Measurements from ENCODE around the gene PLA2G12A. TPM values are rescaled to one million over a fixed set of nuclear protein-coding genes. Genes with fewer than 3 reads are reported as not detected.

The PLA2G12A gene
- total and polyA plus RNA-seq, 9 of the 15 experiments (the other 6 are each of a cell fraction or from before 2014, with no cell fraction given), result 24.2 to 226 (median 80.5) TPM

DNA sequence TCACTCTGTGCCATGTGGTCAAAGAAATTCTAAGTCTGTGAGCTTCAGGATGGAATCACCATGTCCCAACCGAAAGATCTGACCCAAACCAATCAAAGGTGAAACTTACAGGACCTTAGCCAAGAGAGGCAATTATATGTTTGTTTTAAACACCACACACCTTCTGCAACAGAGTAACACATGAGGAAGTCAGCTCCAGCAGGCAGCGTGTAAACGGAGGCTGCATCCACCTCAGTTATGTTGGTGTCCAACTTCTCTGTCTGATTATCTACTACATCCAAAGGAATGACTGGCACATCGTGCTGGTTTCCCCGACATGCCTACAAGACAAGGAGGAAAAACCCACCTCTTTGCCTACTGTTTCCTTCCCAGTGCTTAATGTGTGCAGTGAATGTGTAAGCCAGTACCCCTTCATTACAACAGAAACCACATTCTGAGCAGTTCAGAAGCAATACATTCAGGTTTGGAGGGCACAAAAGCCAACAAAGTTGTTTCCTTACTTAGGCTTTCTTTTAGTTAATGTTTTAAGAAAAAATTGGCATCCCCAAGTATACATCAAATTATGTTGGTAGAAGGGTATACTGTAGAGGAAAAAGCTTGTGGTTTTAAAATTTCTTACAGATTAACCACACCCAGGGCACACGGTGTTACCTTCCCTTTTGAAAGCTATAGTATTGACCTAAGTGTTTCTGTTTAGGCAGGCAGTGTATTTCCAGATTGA lies 39.0 kb downstream of the PLA2G12A start:
- Histone ChIP-seq H3K9me1 (ENCODE audit: control insufficient read depth, insufficient read depth, low read length) (peaks cover 3% of the 10 kb centered on the region), H3K36me3 (ENCODE audit: control insufficient read depth, insufficient read depth, low read length) (peaks cover 43% of the 10 kb centered on the region; the same call in 2 of the 3 replicates), H3K9me3 (replicated peaks; ENCODE audit: control insufficient read depth, insufficient read depth, low read depth, low read length) (no peaks in the 10 kb centered on the region), H3K79me2 (ENCODE audit: control insufficient read depth, insufficient read depth, low read length) (no peaks in the 10 kb centered on the region), H3K4me2 (ENCODE audit: insufficient read depth, low read length) (no peak overlapping the region), H4K20me1 (replicated peaks; ENCODE audit: control insufficient read depth, insufficient read depth, low read length) (no peaks in the 10 kb centered on the region), H3K4me1 (replicated peaks in 1 of 2; ENCODE audit: control insufficient read depth in 2 of 2, insufficient read depth in 2 of 2, low read length in 2 of 2) (no peaks in the 10 kb centered on the region), H3K27me3 (ENCODE audit: control insufficient read depth in 2 of 2, insufficient read depth in 2 of 2, low read length in 2 of 2) (no peaks in the 10 kb centered on the region), H2AFZ (ENCODE audit: low read depth, low read length) (no peak overlapping the region), H3K9ac (ENCODE audit: insufficient read depth in 1 of 2, low read depth in 2 of 2, low read length in 2 of 2) (no peak overlapping the region), H3K27ac (ENCODE audit: extremely low read depth, low read depth, low read length) (no peak overlapping the region), H3K4me3 (no peak overlapping the region)
- intact Hi-C loops (cut with micrococcal nuclease), result no loop called here
- ChIA-PET CTCF (ENCODE audit: low intra/inter-chr PET ratio) (no interaction called here), POLR2A (interaction anchor here (0.7 to 1.6 kb wide), 3 partner anchors 12 to 61 kb away, joined by 3 to 6 read pairs (median 4); partner anchors contain the start of gene CASP6)
- ATAC-seq (no peak), DNase-seq (ENCODE audit: extremely low read depth in 1 of 4, low spot score in 3 of 4) (no peak), FAIRE-seq (no peak)
- in situ Hi-C loops (cut with MboI), result no loop called here
- BruUV-seq (replicated peaks), result no TSS peak
- 75% methylated on average over 6 of the region's 6 CpGs for WGBS (ENCODE audit: insufficient coverage, low coverage, missing lambda C conversion rate)
- TF ChIP-seq RB1 (IDR thresholded peaks at IDR 0.05; ENCODE audit: low read depth), result no peak
- TF ChIP-seq FOXA3 (CRISPR knock-in tag; conservative IDR thresholded peaks at IDR 0.05 in 1 of 2, IDR thresholded peaks at IDR 0.05 in 1 of 2), result no peak
- TF ChIP-seq NR2C1 (IDR thresholded peaks at IDR 0.05), result no peak
- TF ChIP-seq NR2C1 (tag; IDR thresholded peaks at IDR 0.05), result no peak
- TF ChIP-seq, protein P1, sequence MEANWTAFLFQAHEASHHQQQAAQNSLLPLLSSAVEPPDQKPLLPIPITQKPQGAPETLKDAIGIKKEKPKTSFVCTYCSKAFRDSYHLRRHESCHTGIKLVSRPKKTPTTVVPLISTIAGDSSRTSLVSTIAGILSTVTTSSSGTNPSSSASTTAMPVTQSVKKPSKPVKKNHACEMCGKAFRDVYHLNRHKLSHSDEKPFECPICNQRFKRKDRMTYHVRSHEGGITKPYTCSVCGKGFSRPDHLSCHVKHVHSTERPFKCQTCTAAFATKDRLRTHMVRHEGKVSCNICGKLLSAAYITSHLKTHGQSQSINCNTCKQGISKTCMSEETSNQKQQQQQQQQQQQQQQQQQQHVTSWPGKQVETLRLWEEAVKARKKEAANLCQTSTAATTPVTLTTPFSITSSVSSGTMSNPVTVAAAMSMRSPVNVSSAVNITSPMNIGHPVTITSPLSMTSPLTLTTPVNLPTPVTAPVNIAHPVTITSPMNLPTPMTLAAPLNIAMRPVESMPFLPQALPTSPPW (CRISPR knock-in tag; IDR thresholded peaks at IDR 0.05), result no peak
- TF ChIP-seq, protein P2, sequence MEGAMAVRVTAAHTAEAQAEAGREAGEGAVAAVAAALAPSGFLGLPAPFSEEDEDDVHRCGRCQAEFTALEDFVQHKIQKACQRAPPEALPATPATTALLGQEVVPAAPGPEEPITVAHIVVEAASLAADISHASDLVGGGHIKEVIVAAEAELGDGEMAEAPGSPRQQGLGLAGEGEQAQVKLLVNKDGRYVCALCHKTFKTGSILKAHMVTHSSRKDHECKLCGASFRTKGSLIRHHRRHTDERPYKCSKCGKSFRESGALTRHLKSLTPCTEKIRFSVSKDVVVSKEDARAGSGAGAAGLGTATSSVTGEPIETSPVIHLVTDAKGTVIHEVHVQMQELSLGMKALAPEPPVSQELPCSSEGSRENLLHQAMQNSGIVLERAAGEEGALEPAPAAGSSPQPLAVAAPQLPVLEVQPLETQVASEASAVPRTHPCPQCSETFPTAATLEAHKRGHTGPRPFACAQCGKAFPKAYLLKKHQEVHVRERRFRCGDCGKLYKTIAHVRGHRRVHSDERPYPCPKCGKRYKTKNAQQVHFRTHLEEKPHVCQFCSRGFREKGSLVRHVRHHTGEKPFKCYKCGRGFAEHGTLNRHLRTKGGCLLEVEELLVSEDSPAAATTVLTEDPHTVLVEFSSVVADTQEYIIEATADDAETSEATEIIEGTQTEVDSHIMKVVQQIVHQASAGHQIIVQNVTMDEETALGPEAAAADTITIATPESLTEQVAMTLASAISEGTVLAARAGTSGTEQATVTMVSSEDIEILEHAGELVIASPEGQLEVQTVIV (CRISPR knock-in tag; IDR thresholded peaks at IDR 0.05; ENCODE audit: borderline replicate concordance), result no peak
- no peak for TF ChIP-seq LARP7 (IDR thresholded peaks at IDR 0.05)
- TF ChIP-seq, protein P3, sequence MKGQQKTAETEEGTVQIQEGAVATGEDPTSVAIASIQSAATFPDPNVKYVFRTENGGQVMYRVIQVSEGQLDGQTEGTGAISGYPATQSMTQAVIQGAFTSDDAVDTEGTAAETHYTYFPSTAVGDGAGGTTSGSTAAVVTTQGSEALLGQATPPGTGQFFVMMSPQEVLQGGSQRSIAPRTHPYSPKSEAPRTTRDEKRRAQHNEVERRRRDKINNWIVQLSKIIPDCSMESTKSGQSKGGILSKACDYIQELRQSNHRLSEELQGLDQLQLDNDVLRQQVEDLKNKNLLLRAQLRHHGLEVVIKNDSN (CRISPR knock-in tag; IDR thresholded peaks at IDR 0.05), result no peak
- no peak for TF ChIP-seq TARDBP (IDR thresholded peaks at IDR 0.05)
- TF ChIP-seq, protein P4, sequence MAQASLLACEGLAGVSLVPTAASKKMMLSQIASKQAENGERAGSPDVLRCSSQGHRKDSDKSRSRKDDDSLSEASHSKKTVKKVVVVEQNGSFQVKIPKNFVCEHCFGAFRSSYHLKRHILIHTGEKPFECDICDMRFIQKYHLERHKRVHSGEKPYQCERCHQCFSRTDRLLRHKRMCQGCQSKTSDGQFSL (CRISPR knock-in tag; IDR thresholded peaks at IDR 0.05), result no peak
- TF ChIP-seq, protein P4 (tag; IDR thresholded peaks at IDR 0.05), result no peak
- no peak for TF ChIP-seq ETV6 (IDR thresholded peaks at IDR 0.05; ENCODE audit: borderline replicate concordance in 1 of 2, low read depth in 2 of 2, low read length in 1 of 2)
- no peak for TF ChIP-seq ETV6 (CRISPR knock-in tag; IDR thresholded peaks at IDR 0.05; ENCODE audit: borderline replicate concordance)
- no peak for TF ChIP-seq NFIC (IDR thresholded peaks at IDR 0.05)
- TF ChIP-seq ZEB2 (IDR thresholded peaks at IDR 0.05), result no peak
- TF ChIP-seq PCBP2 (IDR thresholded peaks at IDR 0.05; ENCODE audit: low read depth, low read length, poor library complexity, severe bottlenecking), result no peak

Measured in K562 (cell line).